D341Med (cell line): ENCODE results near the gene ELF5.

ENCODE experiments used
- DNase-seq: peaks from one replicate; pipeline ENCODE4 v3.0.0; 2012; ENCODE audit warnings: low spot score

The ELF5 gene

DNA sequence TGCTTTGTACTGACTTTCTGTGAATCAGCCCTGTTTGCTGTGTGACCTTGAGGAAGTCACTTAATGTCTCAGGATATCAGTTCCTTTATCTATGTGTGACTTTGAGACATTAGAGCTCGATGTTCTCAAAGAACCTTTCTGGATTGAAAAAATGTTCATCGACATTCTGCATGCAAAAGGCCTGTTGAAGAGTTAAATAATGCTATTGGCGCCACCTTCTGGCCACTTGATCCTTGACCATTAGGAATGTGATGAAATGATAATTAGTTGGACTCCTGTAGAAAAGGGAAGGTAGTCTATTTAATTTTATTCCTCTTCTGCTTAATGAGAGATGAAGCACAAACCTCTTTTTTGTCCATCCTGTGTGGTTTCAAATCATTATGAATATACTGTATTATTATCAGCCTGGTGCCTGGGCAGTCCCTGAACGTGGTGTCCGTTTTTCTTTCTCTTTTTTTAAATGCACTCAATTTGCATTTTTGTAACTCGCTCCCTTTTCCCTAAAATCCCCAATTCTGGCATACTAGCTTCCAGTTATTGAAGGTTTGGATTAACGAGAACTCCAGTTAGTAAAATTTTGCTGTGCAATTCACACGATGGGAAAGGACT, 20.7 kb downstream of the ELF5 start:
- peak; percentile 52 for DNase-seq

DNA sequence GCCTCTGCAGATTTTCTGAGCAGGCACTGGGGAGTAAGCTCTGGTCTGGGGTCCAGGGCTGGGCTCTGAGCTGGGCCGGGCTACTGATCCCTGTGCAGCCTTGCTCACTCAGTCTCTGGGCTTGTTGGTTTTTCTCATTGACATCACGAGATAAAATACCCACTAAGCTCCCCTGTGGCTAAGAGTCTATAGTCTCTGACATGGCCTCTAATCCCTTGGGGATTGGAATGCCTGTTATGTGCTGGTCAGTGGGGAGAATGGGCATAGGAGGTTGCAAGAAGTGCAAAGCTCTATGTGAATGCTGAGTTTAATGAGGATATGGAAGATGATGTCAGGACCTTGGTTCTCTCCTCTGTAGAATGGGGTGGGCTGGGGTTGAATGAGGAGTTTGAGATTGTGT, 23.3 kb downstream of the ELF5 start:
- no peak for DNase-seq

DNA sequence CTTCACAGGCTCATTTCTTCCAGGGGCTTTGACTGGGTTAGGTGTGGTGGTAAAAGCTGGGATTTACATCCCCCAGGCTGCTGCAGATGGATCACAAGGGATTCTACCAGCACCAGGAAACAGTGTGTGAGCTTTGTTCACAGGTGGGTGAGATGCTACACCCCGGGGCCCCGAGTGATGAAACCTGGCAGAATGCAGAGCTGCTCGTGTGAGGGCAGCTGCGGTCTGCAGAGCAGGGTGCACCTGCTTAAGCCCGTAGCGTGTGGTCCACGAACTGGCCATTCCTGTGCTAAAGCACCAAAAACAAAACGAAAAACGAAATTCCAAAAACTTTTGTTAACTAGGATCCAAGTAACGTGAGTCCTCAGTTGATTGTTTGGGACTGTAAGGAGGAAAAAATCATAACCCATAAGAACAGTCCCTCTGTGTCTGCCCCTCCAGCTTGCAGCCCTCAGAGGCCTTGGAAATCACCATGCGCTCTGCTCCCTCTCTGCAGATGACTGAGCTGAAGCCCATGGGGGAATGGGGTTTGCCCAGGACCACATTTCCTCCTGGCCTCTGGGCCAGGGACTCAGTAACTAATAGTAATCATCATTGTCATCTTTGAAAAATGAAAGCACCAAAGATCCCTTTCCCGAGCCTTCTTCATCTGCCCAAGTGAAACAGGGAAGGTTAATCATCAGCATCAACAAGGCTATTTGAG, 24.6 kb downstream of the ELF5 start:
- no peak for DNase-seq

DNA sequence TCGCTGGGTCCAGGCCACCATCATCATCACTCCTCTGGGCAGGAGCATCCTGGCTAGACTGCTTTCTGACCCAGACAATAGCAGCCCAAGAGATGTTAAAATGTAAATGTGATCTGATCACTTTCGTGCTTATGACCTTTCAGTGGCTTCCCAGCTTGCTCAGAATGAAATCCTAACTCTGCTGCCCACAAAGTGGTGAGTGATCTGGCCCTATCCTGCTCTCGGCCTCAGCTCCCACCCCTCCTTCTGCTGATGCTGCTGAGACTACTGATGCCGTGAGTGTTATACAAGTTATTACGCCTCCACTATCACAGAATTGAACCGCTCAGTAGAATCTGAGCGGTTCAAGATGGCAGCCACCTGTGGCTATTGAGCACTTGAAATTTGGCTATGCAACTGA, 26.2 kb downstream of the ELF5 start:
- DNase-seq = no peak

DNA sequence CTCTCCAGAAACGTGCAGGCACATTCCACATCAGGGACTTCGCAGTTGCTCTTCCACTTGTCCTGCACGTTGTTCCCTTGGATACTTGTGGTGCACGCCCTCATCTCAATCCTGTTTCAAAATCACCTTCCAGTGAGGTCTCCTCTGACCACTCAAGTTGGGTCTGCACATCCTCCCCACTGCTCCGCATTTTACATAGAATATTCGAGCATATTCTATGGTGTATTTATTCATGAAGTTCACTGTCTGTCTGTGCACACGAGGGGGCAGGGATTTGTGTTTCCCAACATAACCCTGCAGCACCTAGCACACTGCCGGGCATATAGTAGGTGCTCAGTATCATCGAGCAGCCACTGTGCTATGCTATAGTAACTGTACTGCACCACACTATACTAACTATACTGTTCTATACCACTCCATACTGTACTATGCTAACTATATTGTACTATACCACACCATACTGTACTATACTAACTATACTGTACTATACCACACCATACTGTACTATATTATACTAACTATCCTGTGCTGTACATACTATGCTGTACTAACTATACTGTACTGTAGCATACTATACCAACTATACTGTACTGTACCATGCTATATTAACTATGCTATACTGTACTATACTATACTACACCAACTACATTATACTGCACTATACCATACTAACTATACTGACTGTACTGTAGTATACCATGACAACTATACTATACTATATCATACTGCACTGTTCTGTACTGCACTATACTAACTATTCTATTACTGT, 30.3 kb downstream of the ELF5 start:
- DNase-seq = no peak

DNA sequence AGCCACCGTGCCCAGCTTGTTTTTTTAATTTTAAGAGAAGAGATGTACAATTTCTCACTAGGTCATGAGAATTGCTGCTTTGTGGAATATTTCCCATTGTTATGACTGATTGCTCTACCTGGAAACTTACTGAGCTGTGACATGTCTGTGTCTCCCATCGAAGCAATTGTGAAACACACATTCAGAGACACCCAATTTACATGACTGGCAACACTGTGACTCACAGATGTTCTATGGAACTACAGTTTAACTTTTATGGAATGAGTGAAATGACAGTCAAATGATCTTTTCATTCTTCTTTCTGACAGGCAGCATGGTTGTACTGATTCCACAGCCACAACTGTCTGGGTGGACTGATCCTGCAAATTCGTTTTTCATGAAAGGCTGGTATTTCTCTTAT, 32.3 kb downstream of the ELF5 start:
- DNase-seq = no peak

DNA sequence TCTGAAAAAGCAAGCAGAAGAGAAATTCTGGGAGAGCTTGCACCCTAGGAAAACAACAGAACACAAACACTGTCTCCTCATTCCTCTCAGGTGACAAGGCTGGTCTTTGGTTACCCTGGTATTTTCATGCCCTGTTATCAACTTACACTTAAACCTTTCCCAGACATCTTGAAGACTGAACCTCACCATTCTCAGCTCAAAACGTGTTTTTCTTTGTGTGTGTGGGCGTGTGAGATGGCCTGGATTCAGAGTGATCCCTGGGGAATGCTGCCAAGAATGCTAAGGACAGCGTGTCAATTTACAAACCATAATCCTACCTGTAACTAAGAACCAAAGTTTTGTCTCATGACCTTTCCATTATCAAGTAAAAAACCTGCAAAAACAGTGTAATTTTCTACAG, 33.3 kb downstream of the ELF5 start:
- no peak for DNase-seq

DNA sequence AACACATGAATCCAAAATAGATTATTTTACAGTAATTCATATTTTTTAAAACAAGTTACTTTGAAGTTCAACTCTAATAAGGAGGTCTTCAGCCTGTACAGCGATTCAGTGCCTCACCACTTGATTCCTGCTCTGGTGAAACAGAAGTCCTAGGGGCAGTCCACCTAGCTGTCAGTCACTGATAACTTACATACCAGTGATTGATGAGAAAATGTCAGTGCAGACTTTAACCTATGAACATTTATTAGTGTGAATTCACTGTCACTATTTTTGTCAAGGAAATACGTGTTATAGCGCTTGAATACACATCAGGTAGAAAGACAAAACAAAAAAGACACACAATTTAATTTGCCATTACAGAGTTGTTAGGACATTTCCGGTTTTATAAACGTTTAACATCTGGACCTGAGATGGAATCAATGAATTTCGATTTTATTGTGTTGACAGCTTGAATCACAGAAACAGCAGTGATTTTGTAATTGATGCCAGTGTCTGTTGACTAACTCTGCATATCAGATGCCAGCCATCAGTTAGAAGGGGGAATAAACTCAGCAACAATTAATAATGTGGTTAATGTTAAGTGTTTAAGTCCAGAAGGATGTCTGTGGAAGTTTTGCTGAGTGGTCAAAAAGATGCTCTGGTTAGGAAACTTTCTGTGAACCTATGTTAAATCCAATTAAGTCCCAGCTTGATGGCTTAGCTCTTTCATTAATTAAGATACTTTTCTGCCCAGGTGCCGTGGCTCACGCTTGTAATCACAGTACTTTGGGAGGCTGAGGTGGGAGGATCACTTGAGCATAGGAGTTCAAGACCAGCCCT, 34.5 kb downstream of the ELF5 start:
- DNase-seq = no peak

DNA sequence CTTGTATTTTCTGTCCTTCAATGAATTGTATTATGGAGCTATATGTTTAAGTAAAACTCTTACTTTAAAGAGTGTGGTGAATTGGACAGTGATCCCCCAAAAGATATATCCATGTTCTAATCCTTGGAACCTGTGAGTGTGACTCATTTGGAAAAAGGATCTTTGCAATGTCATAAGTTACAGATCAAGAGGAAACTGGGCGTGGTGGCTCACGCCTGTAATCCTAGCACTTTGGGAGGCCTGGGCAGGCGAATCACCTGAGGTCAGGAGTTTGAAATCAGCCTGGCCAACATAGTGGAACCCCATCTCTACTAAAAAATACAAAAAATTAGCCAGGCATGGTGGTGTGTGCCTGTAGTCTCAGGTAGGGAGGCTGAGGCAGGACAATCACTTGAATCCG, 36.7 kb downstream of the ELF5 start:
- DNase-seq = no peak

DNA sequence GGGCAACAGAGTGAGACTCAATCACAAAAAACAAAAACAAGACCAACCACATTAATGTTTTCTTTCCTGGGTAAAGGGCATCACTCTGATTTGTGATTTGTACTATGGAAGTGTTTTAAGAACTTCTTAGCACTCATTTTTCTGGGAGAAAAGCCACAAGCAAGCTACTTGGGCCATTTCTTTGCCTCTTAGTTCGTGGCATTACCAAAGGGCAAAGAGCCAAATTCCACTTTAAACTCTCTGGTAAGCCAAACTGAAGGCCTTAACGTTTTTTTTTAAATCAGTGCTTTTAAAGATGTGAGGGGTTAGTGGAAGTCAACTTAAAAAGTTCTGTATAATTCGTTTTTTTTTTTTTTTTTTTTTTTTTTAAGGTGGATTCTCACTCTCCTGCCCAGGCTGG, 37.9 kb downstream of the ELF5 start:
- no peak for DNase-seq

DNA sequence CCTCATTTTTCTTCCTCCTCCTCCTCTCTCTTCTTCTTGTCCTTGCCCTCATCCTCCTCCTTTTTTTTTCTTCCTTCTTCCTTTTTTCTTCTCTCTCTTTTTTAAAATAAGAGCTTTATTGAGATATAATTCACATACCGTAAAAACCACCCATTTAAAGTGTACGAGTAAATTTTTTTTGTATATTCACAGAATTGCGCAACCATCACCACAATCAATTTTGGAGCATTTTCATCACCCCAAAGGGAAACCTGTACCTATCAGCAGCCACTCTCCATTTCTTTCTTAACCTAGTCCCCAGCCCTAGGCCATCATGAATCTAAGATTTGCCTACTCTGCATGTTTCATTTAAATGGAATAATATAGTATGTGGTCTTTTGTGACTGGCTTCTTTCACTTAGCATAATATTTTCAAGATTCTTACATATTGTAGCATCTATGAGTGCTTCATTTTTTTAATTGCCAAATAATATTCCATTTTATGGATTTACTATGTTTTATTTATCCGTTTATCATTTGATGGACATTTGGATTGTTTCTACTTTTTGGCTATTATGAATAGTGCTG, 39.9 kb downstream of the ELF5 start:
- DNase-seq = no peak

DNA sequence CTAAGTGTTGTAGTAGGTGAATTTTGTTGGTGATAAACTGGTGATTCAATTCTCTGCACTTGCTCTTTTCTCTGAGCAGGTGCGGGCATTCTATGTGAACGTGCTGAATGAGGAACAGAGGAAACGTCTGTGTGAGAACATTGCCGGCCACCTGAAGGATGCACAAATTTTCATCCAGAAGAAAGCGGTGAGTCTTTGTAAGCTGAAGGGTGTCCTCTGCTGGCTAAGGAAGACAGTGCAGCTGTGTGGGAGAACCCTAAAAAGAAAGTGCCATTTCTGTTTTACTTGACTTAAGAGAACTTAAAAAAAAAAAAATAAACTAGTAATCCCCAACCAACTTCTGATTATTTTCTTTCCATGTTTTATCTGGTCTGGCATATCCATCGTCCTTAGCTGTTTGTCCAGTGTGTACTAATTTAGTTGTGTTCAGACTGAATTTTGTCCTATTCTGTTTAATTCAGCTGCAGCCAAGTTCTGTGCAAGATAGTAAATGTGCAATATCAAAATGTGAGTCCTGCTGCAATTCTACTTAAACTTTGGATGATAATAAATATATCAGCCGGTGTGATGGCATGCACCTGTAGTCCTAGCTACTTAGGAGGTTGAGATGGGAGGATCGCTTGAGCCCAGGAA, 45.3 kb downstream of the ELF5 start:
- DNase-seq = no peak

DNA sequence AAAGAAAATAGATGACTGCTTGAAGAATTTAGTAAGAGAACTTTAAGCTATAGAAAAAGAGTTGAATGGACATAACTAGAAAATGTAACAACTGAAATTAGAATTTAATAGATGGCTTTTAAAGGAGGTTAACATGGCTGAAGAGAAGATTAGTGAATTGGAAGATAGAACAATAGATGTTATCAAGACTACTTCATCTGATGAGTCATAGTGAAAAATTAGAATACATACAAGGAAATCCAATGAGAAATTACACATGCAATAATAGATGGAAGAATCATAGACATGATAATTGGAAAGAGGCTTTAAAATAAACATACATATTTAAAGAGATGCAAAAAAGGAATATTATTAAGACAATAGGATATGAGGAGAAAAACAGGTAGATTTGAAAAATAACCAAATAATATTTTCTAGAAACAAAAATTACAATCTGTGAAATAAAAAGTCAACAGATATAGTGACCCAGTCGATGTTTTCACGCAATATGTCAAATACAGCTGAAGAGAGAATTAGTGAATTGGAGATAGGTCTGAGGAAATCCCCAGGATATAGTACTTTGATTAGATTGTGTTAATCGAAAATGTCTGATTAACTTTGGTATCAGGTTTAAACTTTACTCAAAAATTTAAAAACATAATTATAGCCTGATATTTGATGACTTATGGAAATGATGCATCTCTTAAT, 46.6 kb downstream of the ELF5 start:
- DNase-seq = no peak

DNA sequence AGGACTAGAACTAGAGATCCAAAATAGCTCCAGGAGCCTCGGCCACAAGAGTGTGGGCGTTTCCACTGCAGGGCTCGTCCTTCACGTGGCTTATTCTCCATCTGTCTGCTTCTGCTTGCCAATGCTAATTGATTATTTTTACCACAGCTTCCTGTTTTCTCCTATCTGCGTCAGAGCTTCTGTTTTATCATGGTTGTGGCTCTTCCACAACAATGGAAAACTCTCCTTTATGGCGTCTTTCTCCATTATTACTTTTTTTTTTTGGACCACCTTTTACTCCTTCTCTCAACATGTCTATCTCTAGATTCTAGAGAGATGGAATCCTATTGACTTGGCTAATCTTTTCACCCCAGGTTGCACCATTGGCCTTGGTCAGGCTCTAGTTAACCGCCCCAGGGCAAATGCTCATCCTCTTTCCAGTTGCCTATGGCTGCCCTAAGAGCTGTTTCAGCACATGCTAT, 49.0 kb downstream of the ELF5 start:
- DNase-seq = no peak

DNA sequence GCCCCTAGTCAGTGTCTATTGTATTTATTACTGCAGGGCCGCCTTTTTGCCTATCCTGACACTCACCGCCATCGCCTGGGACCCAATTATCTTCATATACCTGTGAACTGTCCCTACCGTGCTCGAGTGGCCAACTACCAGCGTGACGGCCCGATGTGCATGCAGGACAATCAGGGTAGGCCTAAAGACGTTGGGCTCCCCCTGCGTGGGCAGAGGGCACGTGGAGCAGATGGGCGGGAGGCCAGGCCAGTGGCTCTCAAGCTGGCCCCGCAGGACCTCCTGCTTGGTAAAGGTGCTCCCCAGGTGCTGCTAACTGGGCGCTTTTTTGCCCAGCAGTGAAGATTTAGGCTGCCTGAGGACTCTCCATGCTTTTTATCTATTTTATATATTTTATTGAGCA, 52.4 kb downstream of the ELF5 start:
- no peak for DNase-seq

DNA sequence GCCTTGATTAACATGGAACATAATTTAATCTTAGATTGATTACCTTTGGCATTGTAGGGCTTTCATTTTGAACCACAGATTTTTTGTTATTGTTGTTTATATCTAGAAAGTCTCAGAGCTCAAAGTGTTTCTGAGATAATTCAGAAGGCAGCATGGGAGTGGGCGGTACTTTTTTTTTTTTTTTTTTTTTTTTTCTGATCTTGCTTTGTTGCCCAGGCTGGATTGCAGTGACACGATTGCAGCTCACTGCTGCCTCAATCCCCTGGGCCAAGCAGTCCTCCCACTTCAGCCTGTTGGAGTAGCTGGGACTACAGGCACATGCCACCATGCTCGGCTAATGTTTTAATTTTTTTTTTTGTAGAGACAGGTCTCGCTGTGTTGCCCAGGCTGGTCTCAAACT, 53.3 kb downstream of the ELF5 start:
- DNase-seq = no peak

DNA sequence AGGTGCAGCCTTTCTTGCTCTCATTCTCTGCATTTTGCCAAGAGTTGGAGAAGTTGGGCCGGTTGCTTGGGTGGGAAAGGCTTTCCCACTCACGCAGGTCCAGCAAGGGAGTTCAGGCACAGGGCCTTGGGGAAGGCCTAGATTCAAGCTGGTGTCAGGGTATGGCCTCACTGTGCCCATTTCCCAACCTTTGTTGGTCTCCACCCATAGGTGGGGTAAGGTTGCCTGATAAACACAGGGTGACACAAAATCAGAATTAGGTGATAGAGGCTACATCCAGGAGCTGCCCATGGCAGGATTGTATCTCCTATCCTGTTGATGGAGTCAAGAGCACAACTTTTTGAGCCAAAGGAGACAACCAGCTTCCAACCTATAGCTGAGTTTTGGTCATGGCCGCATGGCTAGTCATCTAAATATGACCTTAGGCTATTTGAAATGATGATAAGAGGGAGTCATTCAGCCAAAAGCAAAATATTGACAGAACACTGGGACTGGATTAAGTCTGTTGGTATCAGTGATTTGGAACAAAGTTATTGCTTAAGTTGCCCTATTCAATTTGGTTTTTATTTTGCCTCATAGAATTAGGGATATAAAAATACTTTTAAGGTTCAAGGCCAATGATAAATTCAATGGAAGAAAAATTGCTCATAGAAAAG, 54.0 kb downstream of the ELF5 start:
- DNase-seq = no peak

DNA sequence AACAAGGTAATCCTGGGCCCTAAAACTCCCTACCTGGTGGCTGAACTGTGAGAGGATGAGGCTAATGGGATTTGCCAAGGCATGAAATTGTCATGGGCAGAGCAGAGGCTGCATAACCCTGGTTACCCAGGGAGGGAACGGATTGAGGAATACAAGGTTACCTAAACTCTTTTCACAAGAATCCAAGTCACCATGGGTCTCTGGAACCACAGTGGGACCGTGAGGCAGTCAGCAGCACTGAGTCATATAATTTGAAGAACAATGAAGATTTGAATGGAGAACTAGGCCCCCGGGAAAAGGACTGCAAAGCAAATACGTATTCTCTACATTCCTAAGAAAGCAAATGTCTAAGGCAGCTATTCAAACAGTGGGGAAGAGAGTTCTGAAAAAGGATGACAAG, 55.1 kb downstream of the ELF5 start:
- no peak for DNase-seq

DNA sequence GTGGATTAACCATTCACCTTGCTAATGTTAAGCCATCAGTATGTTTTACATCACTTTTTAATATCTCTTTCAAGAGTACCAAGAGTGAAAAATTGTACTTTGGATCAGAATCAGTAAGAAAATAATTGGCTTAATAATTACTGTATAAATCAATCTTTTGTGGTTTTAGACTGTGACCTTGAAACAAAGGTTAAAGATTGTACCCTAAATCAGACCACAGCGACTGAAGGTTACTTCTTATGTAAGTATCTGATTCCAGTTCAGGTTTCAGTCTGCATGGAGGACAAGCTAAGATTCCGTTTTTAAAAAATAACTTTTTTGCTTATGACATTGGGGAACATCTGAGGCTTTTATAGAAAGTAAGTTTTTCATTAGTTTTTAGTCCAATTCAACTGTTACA, 56.0 kb downstream of the ELF5 start:
- no peak for DNase-seq

DNA sequence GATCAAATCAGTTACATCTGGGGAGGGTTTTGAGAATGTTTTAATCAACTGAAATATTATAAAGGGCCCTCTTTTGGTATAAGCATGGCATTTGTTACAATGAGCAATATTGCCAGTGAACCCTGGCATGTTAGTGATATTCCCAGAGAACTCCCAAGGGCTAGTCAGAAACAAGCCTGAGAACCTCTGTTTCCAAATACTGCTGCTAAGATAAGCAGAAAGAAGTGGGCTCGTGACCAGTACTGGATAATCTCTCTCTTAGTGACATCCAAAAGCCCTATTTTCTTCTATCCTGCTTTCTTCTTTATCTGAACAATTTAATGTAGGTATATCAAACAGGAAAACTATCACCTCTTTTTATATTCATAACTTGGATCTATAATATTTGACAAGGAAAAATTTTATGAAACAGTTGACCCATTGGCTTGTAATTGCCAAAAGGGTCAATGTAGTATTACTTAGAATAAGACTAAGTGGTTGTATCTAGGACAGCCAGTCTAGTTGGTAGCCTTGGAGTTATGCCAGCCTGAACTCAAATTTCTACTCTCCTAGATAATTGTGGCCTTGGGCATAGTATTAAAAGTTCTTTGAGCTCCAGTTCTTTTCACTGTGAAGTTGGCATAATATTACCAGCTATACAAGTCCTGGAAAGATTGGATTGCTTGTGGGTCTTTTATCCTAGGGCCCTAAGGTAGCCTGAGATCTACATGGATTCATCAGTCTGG, 59.1 kb downstream of the ELF5 start:
- no peak for DNase-seq
